HEK293 (cell line): Measurements from ENCODE around the gene RAD52.

Source experiments
- YY1 ChIP-seq: fragments of 450-650 bp; formaldehyde crosslinking; IDR thresholded peaks from 2 replicates; pipeline ENCODE4 v1.5.1; 2018; ENCODE audit warnings: missing biosample characterization, missing genetic modification characterization
- ZFP41 ChIP-seq: fragments of 450-650 bp; formaldehyde crosslinking; IDR thresholded peaks from 2 replicates; pipeline ENCODE4 v1.5.1; 2016; ENCODE audit warnings: missing biosample characterization, missing genetic modification characterization, borderline replicate concordance
- ZIC2 ChIP-seq: fragments of 450-650 bp; formaldehyde crosslinking; IDR thresholded peaks from 2 replicates; pipeline ENCODE4 v1.5.1; 2016; ENCODE audit warnings: missing biosample characterization, missing genetic modification characterization
- ZNF10 ChIP-seq: fragments of 450-650 bp; formaldehyde crosslinking; IDR thresholded peaks from 2 replicates; pipeline ENCODE4 v1.5.1; 2017; ENCODE audit warnings: missing biosample characterization, missing genetic modification characterization
- ZNF211 ChIP-seq: fragments of 450-650 bp; formaldehyde crosslinking; IDR thresholded peaks from 2 replicates; pipeline ENCODE4 v1.5.1; 2016; ENCODE audit warnings: low read depth, missing biosample characterization, missing genetic modification characterization
- ZNF311 ChIP-seq: fragments of 450-650 bp; formaldehyde crosslinking; IDR thresholded peaks from 2 replicates; pipeline ENCODE4 v1.5.1; 2017; ENCODE audit warnings: missing biosample characterization, missing genetic modification characterization, borderline replicate concordance
- ZNF350 ChIP-seq: fragments of 450-650 bp; formaldehyde crosslinking; IDR thresholded peaks from 2 replicates; pipeline ENCODE4 v1.5.0; 2017; ENCODE audit warnings: missing biosample characterization, mild to moderate bottlenecking, missing genetic modification characterization
- ZNF354C ChIP-seq: fragments of 450-650 bp; formaldehyde crosslinking; IDR thresholded peaks from 2 replicates; pipeline ENCODE4 v1.5.1; 2016; ENCODE audit warnings: missing biosample characterization, missing genetic modification characterization, low read depth, borderline replicate concordance
- ZNF747 ChIP-seq: fragments of 450-650 bp; formaldehyde crosslinking; IDR thresholded peaks from 2 replicates; pipeline ENCODE4 v1.5.1; 2016; ENCODE audit warnings: missing biosample characterization, missing genetic modification characterization
- TF ChIP-seq, protein P1 (sequence below): fragments of 450-650 bp; formaldehyde crosslinking; IDR thresholded peaks from 2 replicates; pipeline ENCODE4 v1.5.1; 2016; ENCODE audit warnings: missing biosample characterization, missing genetic modification characterization
- TF ChIP-seq, protein P2 (sequence below): fragments of 450-650 bp; formaldehyde crosslinking; IDR thresholded peaks from 2 replicates; pipeline ENCODE4 v1.5.1; 2016; ENCODE audit warnings: missing biosample characterization, missing genetic modification characterization, borderline replicate concordance
- TF ChIP-seq, protein P3 (sequence below): fragments of 450-650 bp; formaldehyde crosslinking; IDR thresholded peaks from 2 replicates; pipeline ENCODE4 v1.5.1; 2016; ENCODE audit warnings: missing biosample characterization, missing genetic modification characterization
- TF ChIP-seq, protein P4 (sequence below): fragments of 450-650 bp; formaldehyde crosslinking; IDR thresholded peaks from 2 replicates; pipeline ENCODE4 v1.5.1; 2016; ENCODE audit warnings: missing biosample characterization, missing genetic modification characterization

DNA sequence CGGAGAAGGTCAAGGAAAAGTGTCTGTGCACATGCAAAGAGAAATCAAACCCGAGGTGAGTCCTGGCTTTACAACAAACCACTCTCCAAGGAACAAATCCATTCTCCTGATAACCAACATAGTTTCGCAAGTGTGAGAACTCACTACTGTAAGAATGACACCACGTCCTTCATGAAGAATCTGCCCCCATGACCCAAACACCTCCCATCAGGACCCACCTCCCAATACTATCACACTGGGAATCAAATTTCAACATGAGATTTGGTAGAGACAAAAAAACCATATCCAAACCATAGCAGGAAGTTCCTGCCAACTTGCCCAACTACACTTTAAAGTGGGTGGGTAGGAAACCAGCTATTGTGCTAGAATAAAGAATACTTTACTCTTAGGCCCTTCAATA lies 39.2 kb upstream of the RAD52 start:
- no peak for TF ChIP-seq YY1 (tag by site-specific recombination)
- TF ChIP-seq ZNF354C (tag by site-specific recombination) = no peak
- no peak for TF ChIP-seq ZFP41
- TF ChIP-seq, protein P1, sequence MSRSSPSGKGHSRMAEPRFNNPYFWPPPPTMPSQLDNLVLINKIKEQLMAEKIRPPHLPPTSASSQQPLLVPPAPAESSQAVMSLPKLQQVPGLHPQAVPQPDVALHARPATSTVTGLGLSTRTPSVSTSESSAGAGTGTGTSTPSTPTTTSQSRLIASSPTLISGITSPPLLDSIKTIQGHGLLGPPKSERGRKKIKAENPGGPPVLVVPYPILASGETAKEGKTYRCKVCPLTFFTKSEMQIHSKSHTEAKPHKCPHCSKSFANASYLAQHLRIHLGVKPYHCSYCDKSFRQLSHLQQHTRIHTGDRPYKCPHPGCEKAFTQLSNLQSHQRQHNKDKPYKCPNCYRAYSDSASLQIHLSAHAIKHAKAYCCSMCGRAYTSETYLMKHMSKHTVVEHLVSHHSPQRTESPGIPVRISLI (tag by site-specific recombination) = no peak
- TF ChIP-seq ZNF211 (tag by site-specific recombination) = no peak
- TF ChIP-seq ZIC2 (tag by site-specific recombination) = no peak
- TF ChIP-seq, protein P2, sequence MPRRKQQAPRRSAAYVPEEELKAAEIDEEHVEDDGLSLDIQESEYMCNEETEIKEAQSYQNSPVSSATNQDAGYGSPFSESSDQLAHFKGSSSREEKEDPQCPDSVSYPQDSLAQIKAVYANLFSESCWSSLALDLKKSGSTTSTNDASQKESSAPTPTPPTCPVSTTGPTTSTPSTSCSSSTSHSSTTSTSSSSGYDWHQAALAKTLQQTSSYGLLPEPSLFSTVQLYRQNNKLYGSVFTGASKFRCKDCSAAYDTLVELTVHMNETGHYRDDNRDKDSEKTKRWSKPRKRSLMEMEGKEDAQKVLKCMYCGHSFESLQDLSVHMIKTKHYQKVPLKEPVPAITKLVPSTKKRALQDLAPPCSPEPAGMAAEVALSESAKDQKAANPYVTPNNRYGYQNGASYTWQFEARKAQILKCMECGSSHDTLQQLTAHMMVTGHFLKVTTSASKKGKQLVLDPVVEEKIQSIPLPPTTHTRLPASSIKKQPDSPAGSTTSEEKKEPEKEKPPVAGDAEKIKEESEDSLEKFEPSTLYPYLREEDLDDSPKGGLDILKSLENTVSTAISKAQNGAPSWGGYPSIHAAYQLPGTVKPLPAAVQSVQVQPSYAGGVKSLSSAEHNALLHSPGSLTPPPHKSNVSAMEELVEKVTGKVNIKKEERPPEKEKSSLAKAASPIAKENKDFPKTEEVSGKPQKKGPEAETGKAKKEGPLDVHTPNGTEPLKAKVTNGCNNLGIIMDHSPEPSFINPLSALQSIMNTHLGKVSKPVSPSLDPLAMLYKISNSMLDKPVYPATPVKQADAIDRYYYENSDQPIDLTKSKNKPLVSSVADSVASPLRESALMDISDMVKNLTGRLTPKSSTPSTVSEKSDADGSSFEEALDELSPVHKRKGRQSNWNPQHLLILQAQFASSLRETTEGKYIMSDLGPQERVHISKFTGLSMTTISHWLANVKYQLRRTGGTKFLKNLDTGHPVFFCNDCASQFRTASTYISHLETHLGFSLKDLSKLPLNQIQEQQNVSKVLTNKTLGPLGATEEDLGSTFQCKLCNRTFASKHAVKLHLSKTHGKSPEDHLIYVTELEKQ (tag by site-specific recombination) = no peak
- no peak for TF ChIP-seq ZNF311 (tag by site-specific recombination)
- TF ChIP-seq ZNF10 (tag by site-specific recombination) = no peak
- no peak for TF ChIP-seq ZNF747
- TF ChIP-seq, protein P3, sequence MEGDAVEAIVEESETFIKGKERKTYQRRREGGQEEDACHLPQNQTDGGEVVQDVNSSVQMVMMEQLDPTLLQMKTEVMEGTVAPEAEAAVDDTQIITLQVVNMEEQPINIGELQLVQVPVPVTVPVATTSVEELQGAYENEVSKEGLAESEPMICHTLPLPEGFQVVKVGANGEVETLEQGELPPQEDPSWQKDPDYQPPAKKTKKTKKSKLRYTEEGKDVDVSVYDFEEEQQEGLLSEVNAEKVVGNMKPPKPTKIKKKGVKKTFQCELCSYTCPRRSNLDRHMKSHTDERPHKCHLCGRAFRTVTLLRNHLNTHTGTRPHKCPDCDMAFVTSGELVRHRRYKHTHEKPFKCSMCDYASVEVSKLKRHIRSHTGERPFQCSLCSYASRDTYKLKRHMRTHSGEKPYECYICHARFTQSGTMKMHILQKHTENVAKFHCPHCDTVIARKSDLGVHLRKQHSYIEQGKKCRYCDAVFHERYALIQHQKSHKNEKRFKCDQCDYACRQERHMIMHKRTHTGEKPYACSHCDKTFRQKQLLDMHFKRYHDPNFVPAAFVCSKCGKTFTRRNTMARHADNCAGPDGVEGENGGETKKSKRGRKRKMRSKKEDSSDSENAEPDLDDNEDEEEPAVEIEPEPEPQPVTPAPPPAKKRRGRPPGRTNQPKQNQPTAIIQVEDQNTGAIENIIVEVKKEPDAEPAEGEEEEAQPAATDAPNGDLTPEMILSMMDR = no peak
- no peak for TF ChIP-seq ZNF350 (tag by site-specific recombination)
- TF ChIP-seq, protein P4, sequence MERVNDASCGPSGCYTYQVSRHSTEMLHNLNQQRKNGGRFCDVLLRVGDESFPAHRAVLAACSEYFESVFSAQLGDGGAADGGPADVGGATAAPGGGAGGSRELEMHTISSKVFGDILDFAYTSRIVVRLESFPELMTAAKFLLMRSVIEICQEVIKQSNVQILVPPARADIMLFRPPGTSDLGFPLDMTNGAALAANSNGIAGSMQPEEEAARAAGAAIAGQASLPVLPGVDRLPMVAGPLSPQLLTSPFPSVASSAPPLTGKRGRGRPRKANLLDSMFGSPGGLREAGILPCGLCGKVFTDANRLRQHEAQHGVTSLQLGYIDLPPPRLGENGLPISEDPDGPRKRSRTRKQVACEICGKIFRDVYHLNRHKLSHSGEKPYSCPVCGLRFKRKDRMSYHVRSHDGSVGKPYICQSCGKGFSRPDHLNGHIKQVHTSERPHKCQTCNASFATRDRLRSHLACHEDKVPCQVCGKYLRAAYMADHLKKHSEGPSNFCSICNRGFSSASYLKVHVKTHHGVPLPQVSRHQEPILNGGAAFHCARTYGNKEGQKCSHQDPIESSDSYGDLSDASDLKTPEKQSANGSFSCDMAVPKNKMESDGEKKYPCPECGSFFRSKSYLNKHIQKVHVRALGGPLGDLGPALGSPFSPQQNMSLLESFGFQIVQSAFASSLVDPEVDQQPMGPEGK (tag by site-specific recombination) = no peak; the same call in 1 of the 2 replicates
